Kidney (tissue), 22 donors: ENCODE results near the gene OR2M4. TPM values are rescaled to one million over a fixed set of nuclear protein-coding genes. Genes with fewer than 3 reads are reported as not detected.

Experiments
- DNase-seq, 5 donors: peaks; one replicate each; pipeline ENCODE4 v3.0.0-alpha.2; 2013 to 2020
- FAIRE-seq: peaks from 2 replicates; lab custom pipeline; 2012; peaks lifted over from hg19 to GRCh38; lab: Jason Lieb, UNC
- H3K27ac ChIP-seq, 2 donors: one replicate each; pipeline ENCODE4 v1.7.0; 2013; ENCODE audit warnings: low read depth in 2 of 2, low read length in 2 of 2, inconsistent platforms in 1 of 2
- H3K27me3 ChIP-seq: one replicate; pipeline ENCODE4 v1.7.1; 2013; ENCODE audit warnings: low read length, inconsistent platforms; ENCODE audit not compliant: control insufficient read depth, insufficient read depth
- H3K36me3 ChIP-seq, 3 donors: one replicate each; pipeline versions ENCODE4 v1.7.0 to v1.7.1; 2013; ENCODE audit warnings: low read length in 3 of 3, control low read depth in 1 of 3, inconsistent platforms in 1 of 3; ENCODE audit not compliant: insufficient read depth in 3 of 3, control insufficient read depth in 2 of 3
- H3K4me1 ChIP-seq, 3 donors: one replicate each; pipeline versions ENCODE4 v1.7.0 to v1.7.1; 2013; ENCODE audit warnings: low read length in 3 of 3, inconsistent platforms in 1 of 3, low read depth in 1 of 3; ENCODE audit not compliant: control insufficient read depth in 2 of 3, insufficient read depth in 2 of 3
- H3K4me3 ChIP-seq, 3 donors: one replicate each; pipeline versions ENCODE4 v1.7.0 to v1.8.1; 2013; ENCODE audit warnings: low read length in 3 of 3, control low read depth in 1 of 3, inconsistent platforms in 1 of 3
- H3K9ac ChIP-seq, 3 donors: one replicate each; pipeline versions ENCODE4 v1.7.0 to v1.7.1; 2013; ENCODE audit warnings: low read length in 3 of 3, control low read depth in 1 of 3, inconsistent platforms in 1 of 3
- H3K9me3 ChIP-seq, 3 donors: one replicate each; pipeline versions ENCODE4 v1.7.0 to v1.7.1; 2013; ENCODE audit warnings: low read length in 3 of 3, control low read depth in 1 of 3, inconsistent platforms in 1 of 3; ENCODE audit not compliant: control insufficient read depth in 2 of 3, insufficient read depth in 1 of 3
- intact Hi-C: fragments of 100-400 bp; cut with DNase I; formaldehyde crosslinking; loops from one replicate; pipeline ENCODE4 v1.11.1; 2022
- long read RNA-seq, 10 donors: library from polyadenylated mRNA in 1 of 10; unstranded in 1 of 10; transcript quantifications; one replicate each; pipeline ENCODE4 v2.0.0 and lab custom pipeline, GENCODE V29; 2021 to 2026
- polyA plus RNA-seq: library from polyadenylated mRNA; stranded (reverse); fragments of 350-450 nt; fragmentation: Illumina TruSeq; extraction: RNeasy Lipid Tissue Mini Kit (QIAGEN cat#74804); gene quantifications from one replicate; pipeline ENCODE4 v1.2.3, GENCODE V29; 2014; ENCODE audit warnings: low read depth, low replicate concordance; ENCODE audit not compliant: insufficient read depth
- total RNA-seq: library from RNA; stranded (reverse); fragmentation: NEBNext Ultra II Directional; extraction: Animal tissue kit (Norgen Biotek cat#: 25700); gene quantifications from one replicate; pipeline ENCODE4 v1.2.1, GENCODE V29; 2021
- TF ChIP-seq, protein P1 (sequence below): IDR thresholded peaks from 3 replicates; pipeline ENCODE4 v1.5.1; 2012; ENCODE audit warnings: mild to moderate bottlenecking, moderate library complexity, borderline replicate concordance; ENCODE audit not compliant: insufficient read depth; ENCODE audit errors: extremely low read depth
- donor health status: control.
- donor health status: control.
- donor health status: control.
- donor health status: control.
- donor health status: control.
- donor health status: DM: yes; HTN: yes; CAD: no.
- donor health status: Normal renal cell carcinoma (clear cell type).

Gene OR2M4, protein sequence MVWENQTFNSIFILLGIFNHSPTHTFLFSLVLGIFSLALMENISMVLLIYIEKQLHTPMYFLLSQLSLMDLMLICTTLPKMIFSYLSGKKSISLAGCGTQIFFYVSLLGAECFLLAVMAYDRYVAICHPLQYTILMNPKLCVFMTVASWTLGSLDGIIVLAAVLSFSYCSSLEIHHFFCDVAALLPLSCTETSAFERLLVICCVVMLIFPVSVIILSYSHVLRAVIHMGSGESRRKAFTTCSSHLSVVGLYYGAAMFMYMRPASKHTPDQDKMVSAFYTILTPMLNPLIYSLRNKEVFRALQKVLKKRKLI
- total RNA-seq (not detected), polyA plus RNA-seq (not detected)
- long read RNA-seq, donor 1 = 0 reads
- long read RNA-seq, donor 2 = 0 reads
- long read RNA-seq, donor 3 = 0 reads
- long read RNA-seq, donor 4 = 0 reads
- long read RNA-seq, donor 5 = 0 reads
- long read RNA-seq, donor 6 = 0 reads
- long read RNA-seq, donor 7 = 0 reads
- long read RNA-seq, donor 8 = 0 reads
- long read RNA-seq, donor 9, partial matches to known transcripts = 0 of 1 reads
- long read RNA-seq, donor 9, other reads (novel, unspliced or antisense) = 0 of 1 reads
- long read RNA-seq, donor 10 = 0 reads

GRCh38 chr1:248231117-248231516 lies at the start of gene OR2M4:
TSS of gene OR2M4 (plus strand) at chr1:248231417. CDS start at chr1:248238929, 7,512 bp downstream.
- H3K4me1 ChIP-seq = no peaks in the 10 kb centered on the region
- intact Hi-C loops = no loop called here
- DNase-seq = no peak
- FAIRE-seq = no peak
- no peaks in the 10 kb centered on the region for H3K27me3 ChIP-seq
- TF ChIP-seq, protein P1, sequence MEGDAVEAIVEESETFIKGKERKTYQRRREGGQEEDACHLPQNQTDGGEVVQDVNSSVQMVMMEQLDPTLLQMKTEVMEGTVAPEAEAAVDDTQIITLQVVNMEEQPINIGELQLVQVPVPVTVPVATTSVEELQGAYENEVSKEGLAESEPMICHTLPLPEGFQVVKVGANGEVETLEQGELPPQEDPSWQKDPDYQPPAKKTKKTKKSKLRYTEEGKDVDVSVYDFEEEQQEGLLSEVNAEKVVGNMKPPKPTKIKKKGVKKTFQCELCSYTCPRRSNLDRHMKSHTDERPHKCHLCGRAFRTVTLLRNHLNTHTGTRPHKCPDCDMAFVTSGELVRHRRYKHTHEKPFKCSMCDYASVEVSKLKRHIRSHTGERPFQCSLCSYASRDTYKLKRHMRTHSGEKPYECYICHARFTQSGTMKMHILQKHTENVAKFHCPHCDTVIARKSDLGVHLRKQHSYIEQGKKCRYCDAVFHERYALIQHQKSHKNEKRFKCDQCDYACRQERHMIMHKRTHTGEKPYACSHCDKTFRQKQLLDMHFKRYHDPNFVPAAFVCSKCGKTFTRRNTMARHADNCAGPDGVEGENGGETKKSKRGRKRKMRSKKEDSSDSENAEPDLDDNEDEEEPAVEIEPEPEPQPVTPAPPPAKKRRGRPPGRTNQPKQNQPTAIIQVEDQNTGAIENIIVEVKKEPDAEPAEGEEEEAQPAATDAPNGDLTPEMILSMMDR = no peak
- H3K9me3 ChIP-seq = peaks cover 0 to 7% (median 0%) of the 10 kb centered on the region in 3 donors
- H3K36me3 ChIP-seq = no peaks in the 10 kb centered on the region
- H3K9ac ChIP-seq = no peak within 1 kb of the TSS
- no peak within 1 kb of the TSS for H3K27ac ChIP-seq
- no peak within 1 kb of the TSS for H3K4me3 ChIP-seq

DNA sequence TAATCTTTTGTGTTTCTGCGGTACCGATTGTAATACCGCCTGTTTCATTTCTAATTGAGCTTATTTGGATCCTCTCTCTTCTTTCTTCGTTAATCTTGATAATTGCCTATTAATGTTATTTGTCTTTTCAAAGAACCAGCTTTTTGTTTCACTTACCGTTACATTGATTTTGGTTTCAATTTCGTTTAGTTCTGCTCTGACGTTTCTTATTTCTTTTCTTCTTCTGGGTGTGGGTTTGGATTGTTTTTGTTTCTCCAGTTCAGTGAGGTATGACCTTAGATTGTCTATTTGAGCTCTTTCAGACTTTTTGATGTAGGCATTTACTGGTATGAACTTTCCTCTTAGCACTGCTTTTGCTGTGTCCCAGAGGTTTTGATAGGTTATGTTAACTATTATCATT lies 47.2 kb upstream of the OR2M4 start:
- Histone ChIP-seq H3K4me1 (no peaks in the 10 kb centered on the region), H3K27me3 (no peaks in the 10 kb centered on the region), H3K36me3 (no peaks in the 10 kb centered on the region), H3K9ac (no peak overlapping the region), H3K27ac (no peak overlapping the region), H3K9me3 (no peaks in the 10 kb centered on the region), H3K4me3 (no peak overlapping the region)
- intact Hi-C loops = no loop called here
- FAIRE-seq = no peak
- TF ChIP-seq, protein P1 = no peak
- DNase-seq = peak in 1 of 5 donors; percentile 4

DNA sequence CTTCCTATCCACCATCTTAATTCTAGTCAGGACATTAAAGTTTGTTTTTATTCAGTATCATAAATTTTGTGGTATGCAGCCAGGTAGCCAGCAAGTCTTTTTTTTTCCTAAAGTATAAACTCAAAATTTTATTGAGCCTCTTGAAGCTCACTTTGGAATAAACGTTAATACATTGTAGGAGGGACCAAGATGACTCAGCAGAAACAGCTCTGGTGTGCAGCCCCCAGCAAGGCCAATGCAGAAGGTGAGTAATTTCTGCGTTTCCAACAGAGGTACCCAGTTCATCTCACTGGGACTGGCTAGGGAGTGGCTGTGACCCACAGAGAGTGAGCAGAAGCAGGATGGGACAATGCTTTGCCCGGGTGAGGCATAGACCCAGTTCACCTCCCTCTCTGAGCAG lies 43.9 kb upstream of the OR2M4 start:
- Histone ChIP-seq H3K36me3 (no peaks in the 10 kb centered on the region), H3K27ac (no peak overlapping the region), H3K4me1 (no peaks in the 10 kb centered on the region), H3K9ac (no peak overlapping the region), H3K27me3 (no peaks in the 10 kb centered on the region), H3K4me3 (no peak overlapping the region), H3K9me3 (no peaks in the 10 kb centered on the region)
- intact Hi-C loops = no loop called here
- no peak for DNase-seq
- no peak for FAIRE-seq
- TF ChIP-seq, protein P1 = no peak
